Activated CD4-positive, alpha-beta memory T cell treated with anti-CD3 and anti-CD28 coated beads for 36 hours (primary cell): ENCODE results near the gene PWP2. TPM values are rescaled to one million over a fixed set of nuclear protein-coding genes. Genes with fewer than 3 reads are reported as not detected.
A peak's percentile ranks its signal among the peaks of the same experiment; 100 is the strongest.
"Not testable (repeated sequence)": the region's sequence is repeated elsewhere in the genome, so short reads cannot be mapped to it uniquely, and the experiment has no call there.

Source experiments
- CTCF ChIA-PET: fragments of 350-600 bp; sonication (Branson Sonifier 250); formaldehyde crosslinking; loops from one replicate; lab custom pipeline; 2021; ENCODE audit warnings: antibody characterized with exemption, inconsistent platforms; lab: Charles Lee
- POLR2A ChIA-PET: fragments of 350-600 bp; sonication (Branson Sonifier 250); formaldehyde crosslinking; loops from one replicate; lab custom pipeline; 2021; ENCODE audit warnings: antibody characterized with exemption; lab: Charles Lee
- DNase-seq: peaks from one replicate; pipeline ENCODE4 v3.0.0-alpha.2; 2020
- H3K27ac Mint-ChIP-seq: one replicate; pipeline ENCODE4 v1.8.0; 2021; ENCODE audit warnings: mixed read lengths
- H3K27me3 Mint-ChIP-seq: one replicate; pipeline ENCODE4 v1.8.0; 2021; ENCODE audit warnings: mixed read lengths
- H3K36me3 Mint-ChIP-seq: one replicate; pipeline ENCODE4 v1.8.0; 2021; ENCODE audit warnings: mixed read lengths
- H3K4me1 Mint-ChIP-seq: one replicate; pipeline ENCODE4 v1.8.0; 2021; ENCODE audit warnings: low read depth, mixed read lengths
- H3K4me3 Mint-ChIP-seq: one replicate; pipeline ENCODE4 v1.8.0; 2021; ENCODE audit warnings: mild to moderate bottlenecking, mixed read lengths
- H3K9me3 Mint-ChIP-seq: one replicate; pipeline ENCODE4 v1.8.0; 2021; ENCODE audit warnings: mixed read lengths
- intact Hi-C: fragments of 100-400 bp; cut with micrococcal nuclease; formaldehyde crosslinking; loops from one replicate; pipeline ENCODE4 v1.15.1; 2023
- total RNA-seq, 2 experiments: library from RNA; stranded (reverse); gene quantifications; one replicate each; pipeline ENCODE4 v1.2.3, GENCODE V29; 2021

PWP2 gene
- total RNA-seq, 2 experiments from 2014 or later: 38.5 to 39.8 TPM

DNA sequence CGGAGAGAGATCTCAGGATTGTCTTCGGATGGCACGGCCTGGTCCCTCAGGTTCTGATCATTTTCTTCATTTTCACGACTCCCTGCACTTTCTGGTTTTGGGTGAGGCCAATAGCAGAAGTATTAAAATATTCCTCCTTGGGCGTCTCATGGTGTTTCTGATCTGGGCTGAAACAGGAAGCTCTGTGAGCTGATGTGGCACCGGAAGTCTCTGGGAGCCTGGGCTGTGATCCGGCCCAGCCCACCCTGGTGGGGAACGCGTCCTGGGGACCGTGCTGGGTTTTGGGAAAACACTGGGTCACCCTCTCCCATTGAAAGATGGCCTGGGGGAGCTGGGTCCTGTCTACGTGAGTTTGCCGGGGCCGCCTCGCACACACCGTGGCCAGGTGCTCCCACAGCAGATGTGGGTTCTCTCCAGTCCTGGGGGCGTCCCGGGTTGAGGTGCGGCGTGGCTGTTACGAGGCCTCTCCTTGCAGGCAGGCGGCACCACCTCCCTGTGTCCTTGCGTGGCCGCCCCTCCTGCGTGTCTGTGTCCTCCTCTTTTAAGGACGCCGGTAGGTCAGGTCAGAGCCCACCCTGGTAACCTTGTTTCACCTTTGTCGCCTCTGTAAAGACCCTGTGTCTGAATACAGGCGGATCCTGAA, 50.4 kb downstream of the PWP2 start:
- H3K4me1 Mint-ChIP-seq, H3K36me3 Mint-ChIP-seq, H3K27me3 Mint-ChIP-seq, CTCF ChIA-PET, H3K9me3 Mint-ChIP-seq, intact Hi-C loops, POLR2A ChIA-PET: not testable (repeated sequence)
- DNase-seq: peak; percentile 40
- Mint-ChIP-seq H3K27ac (peak overlapping the region; percentile 91), H3K4me3 (peak overlapping the region; percentile 57)

DNA sequence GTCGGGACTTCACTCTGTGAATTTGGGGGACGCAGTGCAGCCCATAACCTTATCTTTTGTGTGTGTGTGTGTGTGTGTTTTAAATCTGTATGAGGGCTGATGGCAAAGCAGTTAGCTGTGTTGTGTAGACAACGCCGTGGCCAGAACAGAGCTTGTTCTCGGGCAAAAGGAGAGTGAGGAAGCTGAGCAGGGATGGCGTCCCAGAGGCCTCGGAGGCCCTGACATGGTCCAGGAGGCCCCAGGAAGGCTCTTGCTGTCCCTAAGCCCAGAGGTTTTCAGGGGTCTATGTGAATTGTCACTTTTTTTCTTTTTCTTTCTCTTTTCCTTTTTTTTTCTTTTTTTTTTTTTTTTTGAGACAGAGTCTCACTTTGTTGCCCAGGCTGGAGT, 50.9 kb downstream of the PWP2 start:
- DNase-seq, H3K36me3 Mint-ChIP-seq, POLR2A ChIA-PET, CTCF ChIA-PET, H3K27me3 Mint-ChIP-seq, H3K27ac Mint-ChIP-seq, intact Hi-C loops, H3K9me3 Mint-ChIP-seq, H3K4me1 Mint-ChIP-seq, H3K4me3 Mint-ChIP-seq: not testable (repeated sequence)

- DNase-seq, H3K9me3 Mint-ChIP-seq, H3K36me3 Mint-ChIP-seq, H3K27ac Mint-ChIP-seq, intact Hi-C loops, H3K27me3 Mint-ChIP-seq, H3K4me3 Mint-ChIP-seq, POLR2A ChIA-PET, CTCF ChIA-PET, H3K4me1 Mint-ChIP-seq: not testable (repeated sequence)
Observed at GRCh38 chr21:44159349-44160297, 52.4 kb downstream of the PWP2 start.

- DNase-seq, intact Hi-C loops, POLR2A ChIA-PET, H3K4me1 Mint-ChIP-seq, H3K27ac Mint-ChIP-seq, H3K9me3 Mint-ChIP-seq, CTCF ChIA-PET, H3K27me3 Mint-ChIP-seq, H3K36me3 Mint-ChIP-seq, H3K4me3 Mint-ChIP-seq: not testable (repeated sequence)
Observed at GRCh38 chr21:44160298-44160672, 53.1 kb downstream of the PWP2 start.

DNA sequence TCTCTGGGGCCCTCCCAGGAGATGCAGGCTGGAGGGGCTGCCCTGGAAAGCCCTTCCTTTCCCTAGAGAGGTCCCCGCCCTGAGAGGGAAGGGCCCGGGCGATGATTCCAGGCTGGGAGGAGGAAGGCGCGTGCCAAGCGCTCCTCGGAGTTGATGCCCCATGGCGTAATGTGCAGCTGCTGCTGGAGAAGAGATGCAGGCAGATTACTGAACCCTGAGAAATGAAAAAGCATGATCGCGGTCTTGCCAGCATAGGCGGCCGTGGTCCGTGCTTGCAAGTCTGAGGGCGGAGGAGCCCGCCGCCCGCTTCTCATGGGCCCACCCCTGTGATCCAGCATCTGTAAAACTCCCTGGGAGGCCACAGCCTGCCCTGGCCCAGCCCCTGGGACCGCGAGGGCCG, 53.6 kb downstream of the PWP2 start:
- H3K9me3 Mint-ChIP-seq, intact Hi-C loops, H3K4me3 Mint-ChIP-seq, H3K4me1 Mint-ChIP-seq, H3K27me3 Mint-ChIP-seq, CTCF ChIA-PET, H3K27ac Mint-ChIP-seq, DNase-seq, H3K36me3 Mint-ChIP-seq, POLR2A ChIA-PET: not testable (repeated sequence)

- H3K4me1 Mint-ChIP-seq, H3K27ac Mint-ChIP-seq, intact Hi-C loops, POLR2A ChIA-PET, H3K36me3 Mint-ChIP-seq, H3K9me3 Mint-ChIP-seq, H3K4me3 Mint-ChIP-seq, H3K27me3 Mint-ChIP-seq, DNase-seq, CTCF ChIA-PET: not testable (repeated sequence)
Observed at GRCh38 chr21:44163167-44163653, 56.0 kb downstream of the PWP2 start.

DNA sequence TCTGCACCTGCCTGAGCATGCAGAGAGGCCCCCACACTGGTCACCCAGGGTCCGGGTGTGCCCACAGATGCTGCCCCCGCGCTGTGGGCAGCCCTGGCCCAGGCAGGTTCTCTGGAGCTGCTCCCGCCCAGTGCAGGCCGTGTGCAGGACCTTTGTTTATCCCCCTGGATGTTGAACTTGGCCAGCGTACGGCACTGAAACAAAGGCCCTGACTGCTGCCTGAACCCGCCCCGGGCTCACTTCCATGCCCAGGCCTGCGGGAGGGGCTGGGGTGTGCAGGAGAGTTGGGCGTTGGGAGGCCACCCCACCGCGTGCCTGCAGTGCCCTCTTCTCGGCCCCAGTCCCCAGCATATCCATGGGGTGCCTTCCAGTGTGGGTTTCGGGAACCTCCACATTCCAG, 58.7 kb downstream of the PWP2 start:
- CTCF ChIA-PET, DNase-seq, H3K27me3 Mint-ChIP-seq, intact Hi-C loops, POLR2A ChIA-PET, H3K27ac Mint-ChIP-seq, H3K4me3 Mint-ChIP-seq, H3K4me1 Mint-ChIP-seq, H3K9me3 Mint-ChIP-seq, H3K36me3 Mint-ChIP-seq: not testable (repeated sequence)

- POLR2A ChIA-PET, intact Hi-C loops, H3K9me3 Mint-ChIP-seq, H3K4me3 Mint-ChIP-seq, H3K27me3 Mint-ChIP-seq, H3K36me3 Mint-ChIP-seq, DNase-seq, H3K4me1 Mint-ChIP-seq, CTCF ChIA-PET, H3K27ac Mint-ChIP-seq: not testable (repeated sequence)
Observed at GRCh38 chr21:44167527-44167926, 60.3 kb downstream of the PWP2 start.

DNA sequence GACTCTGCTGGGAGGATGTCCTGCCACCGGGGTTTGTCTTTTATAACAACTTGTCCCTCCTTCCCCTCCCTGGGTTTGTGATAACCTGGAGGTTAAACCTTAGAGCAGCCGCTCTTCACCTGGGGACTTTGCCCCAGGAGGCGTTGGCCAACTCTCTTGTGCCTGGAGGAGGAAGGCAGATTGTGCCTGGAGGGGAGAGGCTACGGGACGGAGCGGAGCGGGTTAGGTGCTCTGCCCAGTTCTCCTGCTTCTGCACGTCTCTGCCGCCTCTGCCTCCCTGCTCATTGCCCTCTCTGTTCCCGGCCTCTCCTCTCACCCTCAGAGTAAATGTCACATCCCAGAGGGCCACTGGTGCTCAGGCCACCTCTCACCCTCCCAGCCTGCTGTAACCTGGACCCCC, 63.1 kb downstream of the PWP2 start:
- H3K36me3 Mint-ChIP-seq, CTCF ChIA-PET, intact Hi-C loops, POLR2A ChIA-PET, H3K27me3 Mint-ChIP-seq, H3K9me3 Mint-ChIP-seq, DNase-seq, H3K27ac Mint-ChIP-seq, H3K4me3 Mint-ChIP-seq, H3K4me1 Mint-ChIP-seq: not testable (repeated sequence)

GRCh38 chr21:44170863-44171262, 63.7 kb downstream of the PWP2 start:
- DNase-seq, H3K4me1 Mint-ChIP-seq, H3K27ac Mint-ChIP-seq, CTCF ChIA-PET, H3K36me3 Mint-ChIP-seq, H3K4me3 Mint-ChIP-seq, POLR2A ChIA-PET, H3K9me3 Mint-ChIP-seq, intact Hi-C loops, H3K27me3 Mint-ChIP-seq: not testable (repeated sequence)

- H3K4me3 Mint-ChIP-seq, H3K9me3 Mint-ChIP-seq, H3K27me3 Mint-ChIP-seq, H3K4me1 Mint-ChIP-seq, CTCF ChIA-PET, H3K27ac Mint-ChIP-seq, DNase-seq, H3K36me3 Mint-ChIP-seq, POLR2A ChIA-PET, intact Hi-C loops: not testable (repeated sequence)
Observed at GRCh38 chr21:44171962-44172572, 64.9 kb downstream of the PWP2 start.

- H3K4me1 Mint-ChIP-seq, H3K27me3 Mint-ChIP-seq, intact Hi-C loops, H3K4me3 Mint-ChIP-seq, CTCF ChIA-PET, H3K36me3 Mint-ChIP-seq, POLR2A ChIA-PET, DNase-seq, H3K9me3 Mint-ChIP-seq, H3K27ac Mint-ChIP-seq: not testable (repeated sequence)
Observed at GRCh38 chr21:44172741-44173140, 65.5 kb downstream of the PWP2 start.
